Ishikawa (cell line): Measurements from ENCODE around the gene MICU2.

Source experiments
- CEBPB ChIP-seq: IDR thresholded peaks from 2 replicates; pipeline ENCODE4 v1.6.1; 2012
- CREB1 ChIP-seq: IDR thresholded peaks from 2 replicates; pipeline ENCODE4 v1.6.1; 2012; ENCODE audit warnings: low read depth
- EGR1 ChIP-seq: IDR thresholded peaks from 2 replicates; pipeline ENCODE4 v1.6.1; 2012
- EP300 ChIP-seq: IDR thresholded peaks from 2 replicates; pipeline ENCODE4 v1.6.1; 2012; ENCODE audit warnings: borderline replicate concordance
- FOXM1 ChIP-seq: IDR thresholded peaks from 2 replicates; pipeline ENCODE4 v1.6.1; 2012; ENCODE audit warnings: low read depth, borderline replicate concordance
- MAX ChIP-seq: IDR thresholded peaks from 2 replicates; pipeline ENCODE4 v1.6.1; 2012
- NFIC ChIP-seq: IDR thresholded peaks from 2 replicates; pipeline ENCODE4 v1.6.1; 2012
- RAD21 ChIP-seq: IDR thresholded peaks from 2 replicates; pipeline ENCODE4 v1.6.1; 2012; ENCODE audit warnings: low read depth
- REST ChIP-seq: IDR thresholded peaks from 2 replicates; pipeline ENCODE4 v1.6.1; 2012; ENCODE audit warnings: low read depth, mild to moderate bottlenecking
- TAF1 ChIP-seq: IDR thresholded peaks from 2 replicates; pipeline ENCODE4 v1.6.1; 2012; ENCODE audit warnings: low read depth, mild to moderate bottlenecking
- TCF12 ChIP-seq: IDR thresholded peaks from 2 replicates; pipeline ENCODE4 v1.6.1; 2012; ENCODE audit warnings: low read depth
- TEAD4 ChIP-seq: IDR thresholded peaks from 2 replicates; pipeline ENCODE4 v1.6.1; 2012
- USF1 ChIP-seq: IDR thresholded peaks from 2 replicates; pipeline ENCODE4 v1.6.1; 2012
- YY1 ChIP-seq: IDR thresholded peaks from 2 replicates; pipeline ENCODE4 v1.6.1; 2012; ENCODE audit warnings: low read depth
- ZBTB7A ChIP-seq: IDR thresholded peaks from 2 replicates; pipeline ENCODE4 v1.6.1; 2012; ENCODE audit warnings: low read depth

Gene MICU2

GRCh38 chr13:21546372-21546771 is 57.6 kb downstream of the MICU2 start:
- no peak for TF ChIP-seq REST
- no peak for TF ChIP-seq RAD21
- no peak for TF ChIP-seq CREB1
- TF ChIP-seq ZBTB7A, result no peak
- TF ChIP-seq EGR1, result no peak
- no peak for TF ChIP-seq TAF1
- no peak for TF ChIP-seq TEAD4
- no peak for TF ChIP-seq USF1
- TF ChIP-seq EP300, result no peak
- TF ChIP-seq NFIC, result no peak

- TF ChIP-seq TAF1 (no peak), ZBTB7A (no peak), CEBPB (no peak), CREB1 (no peak), YY1 (no peak), TCF12 (no peak), RAD21 (no peak), EP300 (no peak), MAX (no peak), NFIC (no peak), REST (no peak), USF1 (no peak)
Observed at GRCh38 chr13:21544515-21544914, 59.5 kb downstream of the MICU2 start.

GRCh38 chr13:21542563-21542962 is 61.4 kb downstream of the MICU2 start:
- TF ChIP-seq EGR1 (no peak), TCF12 (no peak), USF1 (no peak), ZBTB7A (no peak), YY1 (no peak), EP300 (no peak), FOXM1 (no peak), TEAD4 (no peak), TAF1 (no peak), CREB1 (no peak), CEBPB (no peak)

- TF ChIP-seq TCF12, result no peak
- no peak for TF ChIP-seq EP300
- TF ChIP-seq MAX, result no peak
Observed at GRCh38 chr13:21541980-21542379, 62.0 kb downstream of the MICU2 start.

GRCh38 chr13:21541271-21541670 is 62.7 kb downstream of the MICU2 start:
- TF ChIP-seq CREB1 (no peak), TEAD4 (no peak), TAF1 (no peak), EGR1 (no peak), ZBTB7A (no peak), CEBPB (no peak), EP300 (no peak), USF1 (no peak)

- TF ChIP-seq TEAD4 (no peak), RAD21 (no peak), USF1 (no peak), CEBPB (no peak), CREB1 (no peak), YY1 (no peak), EP300 (no peak), REST (no peak), TCF12 (no peak), EGR1 (no peak)
Observed at GRCh38 chr13:21539687-21540086, 64.3 kb downstream of the MICU2 start.
